ENCODE data around the gene OCA2.

Gene OCA2

DNA sequence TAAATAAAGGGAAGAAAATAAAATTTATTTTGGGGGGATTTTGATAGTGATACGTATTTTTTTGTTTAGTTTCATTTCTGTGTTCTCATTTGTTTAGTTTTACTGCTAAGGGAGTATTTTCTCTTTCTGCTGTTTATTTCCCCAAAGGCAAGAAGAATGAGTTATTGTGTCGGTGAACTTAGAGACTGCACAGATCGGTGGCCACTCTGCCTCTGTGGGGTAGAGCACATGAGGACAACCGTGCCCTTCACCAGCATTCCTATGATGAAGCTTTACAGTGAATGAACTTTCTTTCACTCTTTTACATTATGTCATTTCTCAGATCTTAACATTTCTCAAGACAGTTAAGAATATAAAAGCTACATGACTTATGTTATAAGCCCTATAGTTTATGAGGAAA lies 214.4 kb downstream of the OCA2 start:
- no peak for DNase-seq (ENCODE audit: low read depth in 1 of 2, low spot score in 1 of 2)

- no peak for DNase-seq (ENCODE audit: low read depth in 1 of 2, low spot score in 1 of 2)
Observed at GRCh38 chr15:27878841-27879240, 220.3 kb downstream of the OCA2 start.

DNA sequence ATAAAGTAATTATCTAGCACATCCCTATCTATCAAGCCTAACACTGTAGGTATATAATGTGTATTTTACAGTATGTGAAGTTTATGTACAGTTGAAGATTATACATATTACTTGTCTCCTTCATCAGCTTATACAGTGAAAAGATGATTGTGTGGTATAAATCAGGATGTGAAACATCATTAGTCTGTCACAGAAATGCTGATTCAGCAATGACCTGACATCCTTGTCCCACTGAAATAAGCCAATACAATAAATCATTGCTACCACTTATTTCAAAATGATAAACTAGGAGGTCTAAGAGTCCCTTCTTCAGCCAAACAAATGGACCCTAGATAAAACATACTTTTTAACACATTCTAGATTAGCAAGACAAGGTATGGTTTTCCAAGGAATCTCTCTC lies 225.3 kb downstream of the OCA2 start:
- DNase-seq (ENCODE audit: low read depth in 1 of 2, low spot score in 1 of 2): no peak

DNA sequence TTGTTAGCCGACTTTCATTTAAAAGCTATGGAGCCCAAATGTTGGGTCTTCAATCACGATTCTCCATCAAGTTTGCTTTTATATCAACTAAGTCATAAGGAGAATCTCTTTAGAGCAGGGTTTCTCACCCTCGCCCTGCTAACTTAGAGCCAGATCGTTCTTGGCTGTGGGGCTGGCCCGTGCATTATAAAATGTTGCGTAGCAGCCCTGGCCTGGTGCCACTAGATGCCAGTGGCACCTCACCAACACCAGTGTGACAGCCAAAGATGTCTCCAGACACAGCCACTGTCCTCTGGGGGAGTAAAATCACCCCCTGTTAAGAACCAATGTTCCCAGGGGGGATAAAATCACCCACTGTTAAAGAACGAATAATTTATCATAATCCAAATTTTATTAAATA lies 226.1 kb downstream of the OCA2 start:
- DNase-seq (ENCODE audit: low read depth in 1 of 2, low spot score in 1 of 2): no peak

GRCh38 chr15:27872355-27872754 lies 226.8 kb downstream of the OCA2 start:
- DNase-seq (ENCODE audit: low read depth in 1 of 2, low spot score in 1 of 2): no peak

DNA sequence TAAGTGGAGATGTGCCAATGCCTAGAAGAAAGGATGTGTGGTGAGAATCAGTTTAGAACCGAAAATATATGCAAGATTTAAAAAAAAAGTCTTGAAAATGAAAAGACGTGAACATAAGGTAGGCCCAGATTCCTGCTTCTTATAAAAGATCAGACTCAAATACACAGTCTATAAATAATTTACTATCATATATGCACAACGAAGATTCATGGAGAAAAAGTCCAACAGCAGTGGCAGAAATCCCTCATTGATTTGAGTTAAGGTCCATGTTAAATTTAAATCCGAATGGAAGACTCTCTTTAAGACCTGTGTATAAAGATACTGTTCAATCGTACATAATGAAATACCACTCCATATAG lies 227.2 kb downstream of the OCA2 start:
- DNase-seq (ENCODE audit: low read depth in 1 of 2, low spot score in 1 of 2): no peak

DNA sequence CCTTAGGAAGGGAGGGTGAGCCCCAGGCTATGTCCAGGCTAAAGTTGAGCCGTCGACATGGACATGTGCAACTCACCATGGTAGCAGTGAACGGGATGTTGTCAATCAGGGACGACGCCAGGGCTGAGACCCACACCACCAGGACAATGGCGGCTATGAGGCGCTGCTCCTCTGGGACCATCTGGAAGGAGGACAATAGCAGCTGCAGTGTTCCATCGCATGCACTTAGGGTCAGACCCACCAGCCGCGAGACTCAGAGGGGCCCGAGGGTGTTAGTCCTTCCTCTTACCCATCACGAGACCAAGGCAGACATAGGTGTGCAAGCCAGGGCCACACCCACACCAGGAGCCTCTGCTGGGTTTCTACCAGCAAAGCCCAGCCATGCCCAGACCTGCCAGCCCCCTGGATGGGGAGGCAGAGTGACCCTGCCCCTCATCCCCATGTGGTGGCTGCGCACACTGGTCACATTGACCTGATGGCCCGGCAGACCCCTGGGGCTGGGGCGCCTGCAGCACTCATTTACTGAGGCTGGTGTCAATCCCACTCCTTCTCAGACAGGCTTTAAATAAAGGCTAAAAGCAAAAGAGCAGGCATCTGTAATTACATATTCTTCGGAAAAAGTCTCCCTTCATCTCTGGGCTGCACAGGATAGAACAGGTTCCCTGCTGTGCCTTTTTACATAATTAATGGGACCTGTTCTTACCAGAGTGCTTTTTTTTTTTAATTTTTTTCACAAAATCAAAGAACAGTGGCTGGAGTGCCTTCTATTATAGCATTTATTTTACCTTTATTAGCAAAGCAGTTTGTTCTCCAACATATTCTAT lies 227.8 kb downstream of the OCA2 start:
- DNase-seq (ENCODE audit: low read depth in 1 of 2, low spot score in 1 of 2): no peak

GRCh38 chr15:27870320-27870719 lies 228.8 kb downstream of the OCA2 start:
- DNase-seq (ENCODE audit: low read depth in 1 of 2, low spot score in 1 of 2): no peak

GRCh38 chr15:27869697-27870281 lies 229.3 kb downstream of the OCA2 start:
- DNase-seq (ENCODE audit: low read depth in 1 of 2, low spot score in 1 of 2): no peak

DNA sequence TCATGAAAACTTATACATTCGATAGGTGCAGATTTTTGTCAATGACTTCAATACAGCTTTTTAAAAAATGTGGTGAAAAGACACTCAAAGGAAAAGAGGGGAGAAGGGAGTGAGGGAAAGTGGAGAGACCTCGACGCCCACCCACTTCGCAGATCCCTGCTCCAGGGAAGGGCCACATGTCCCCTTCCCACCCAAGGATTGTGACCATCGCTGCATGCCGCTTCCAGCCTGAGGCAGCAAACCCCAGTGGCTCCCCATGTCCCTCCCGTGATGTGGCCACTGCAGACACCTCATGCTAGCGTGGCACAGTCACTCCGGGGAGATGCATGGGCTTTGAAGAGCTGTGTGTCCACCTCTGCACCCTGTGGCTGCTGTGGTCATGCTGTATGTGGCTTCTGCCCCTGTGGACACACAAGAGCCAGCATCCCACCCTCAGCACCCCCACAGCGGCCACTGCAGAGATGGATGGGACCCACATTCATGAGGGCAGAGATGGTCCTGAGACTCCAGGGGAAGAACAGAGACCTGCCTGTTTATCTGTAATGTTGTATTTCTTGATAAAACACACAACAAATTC lies 230.2 kb downstream of the OCA2 start:
- no peak for DNase-seq (ENCODE audit: low read depth in 1 of 2, low spot score in 1 of 2)

DNA sequence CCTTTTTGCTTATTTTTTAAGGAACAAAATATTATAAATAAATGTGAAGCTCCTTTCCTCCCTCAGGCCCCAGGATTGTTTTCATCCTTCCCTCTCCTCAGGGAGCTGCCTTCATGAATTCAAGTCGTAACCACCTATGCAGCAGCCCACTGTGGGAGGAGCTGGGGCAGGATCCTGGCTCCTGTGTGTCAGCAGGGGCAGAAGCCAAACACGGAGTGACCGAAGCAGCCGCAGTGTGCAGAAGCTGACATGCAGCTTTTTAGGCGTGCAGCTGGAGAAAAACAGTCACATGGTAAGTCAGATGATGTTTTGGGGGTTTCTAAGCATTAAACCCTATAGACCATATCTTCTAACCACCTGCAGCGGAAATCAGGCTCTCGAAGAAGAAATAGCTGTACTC lies 231.3 kb downstream of the OCA2 start:
- DNase-seq (ENCODE audit: low read depth in 1 of 2, low spot score in 1 of 2): no peak

GRCh38 chr15:27866505-27867165 lies 232.5 kb downstream of the OCA2 start:
- no peak for DNase-seq (ENCODE audit: low read depth in 1 of 2, low spot score in 1 of 2)

- DNase-seq (ENCODE audit: low read depth in 1 of 2, low spot score in 1 of 2): no peak
Observed at GRCh38 chr15:27865926-27866325, 233.2 kb downstream of the OCA2 start.

- no peak for DNase-seq (ENCODE audit: low read depth in 1 of 2, low spot score in 1 of 2)
Observed at GRCh38 chr15:27865323-27865922, 233.7 kb downstream of the OCA2 start.

DNA sequence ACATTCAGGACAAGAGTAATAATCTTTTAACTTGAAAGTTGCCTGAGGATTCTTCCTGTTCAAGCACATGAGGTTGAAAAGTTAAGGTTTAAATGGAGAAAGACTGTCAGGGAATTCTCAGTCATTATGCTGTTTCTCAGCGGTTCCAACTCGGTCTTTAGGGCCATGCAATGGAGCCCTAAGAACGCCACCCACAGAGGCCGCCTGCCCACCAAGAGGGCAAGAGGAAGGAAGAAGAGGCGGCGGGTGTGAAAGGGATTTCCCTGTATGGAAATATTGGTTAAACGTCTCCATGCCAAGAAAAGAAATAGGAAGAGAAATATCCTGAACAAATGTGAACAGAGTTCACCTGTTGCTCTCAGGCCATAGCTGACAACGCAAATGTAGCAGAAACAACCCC lies 234.4 kb downstream of the OCA2 start:
- no peak for DNase-seq (ENCODE audit: low read depth in 1 of 2, low spot score in 1 of 2)

DNA sequence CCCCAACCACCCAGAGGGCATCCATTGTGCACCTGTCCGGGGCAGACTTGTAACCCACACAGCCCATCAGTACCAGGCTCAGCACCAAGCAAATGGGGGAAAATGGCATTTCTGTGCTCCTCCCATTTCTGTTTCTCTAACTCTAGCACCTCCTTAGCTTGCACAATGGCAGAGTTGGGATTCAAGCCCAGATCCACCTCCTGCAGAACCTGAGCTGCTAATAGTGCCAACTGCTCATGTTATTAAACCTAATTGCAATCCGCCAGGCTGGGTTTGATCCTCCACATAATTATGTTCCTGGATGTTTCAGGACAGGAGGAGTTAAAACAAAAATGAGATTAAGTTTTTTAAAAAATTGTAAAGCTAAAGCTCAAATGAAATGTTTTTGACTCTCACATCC lies 235.0 kb downstream of the OCA2 start:
- DNase-seq (ENCODE audit: low read depth in 1 of 2, low spot score in 1 of 2): no peak

DNA sequence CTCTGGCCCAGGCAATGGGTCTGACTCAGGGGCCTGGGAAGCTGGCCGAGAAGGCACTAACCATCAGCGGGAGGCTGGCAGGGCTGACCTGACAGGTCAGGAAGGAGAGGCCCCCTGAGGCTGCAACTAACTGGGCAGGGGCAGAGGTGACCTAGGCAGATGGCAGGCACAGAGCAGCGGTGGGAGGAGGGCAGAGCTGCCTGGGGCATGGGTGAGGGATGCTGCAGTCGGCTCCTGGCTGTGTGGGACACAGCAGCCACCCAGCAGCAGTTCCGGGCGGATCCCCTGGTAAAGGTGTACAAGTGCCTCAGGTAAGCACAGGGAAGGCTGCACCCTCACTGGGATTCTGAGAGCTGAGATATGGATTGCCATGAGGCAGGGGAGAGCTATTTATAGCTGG lies 236.1 kb downstream of the OCA2 start:
- no peak for DNase-seq (ENCODE audit: low read depth in 1 of 2, low spot score in 1 of 2)

GRCh38 chr15:27861171-27861570 lies 237.9 kb downstream of the OCA2 start:
- DNase-seq (ENCODE audit: low read depth in 1 of 2, low spot score in 1 of 2): no peak

DNA sequence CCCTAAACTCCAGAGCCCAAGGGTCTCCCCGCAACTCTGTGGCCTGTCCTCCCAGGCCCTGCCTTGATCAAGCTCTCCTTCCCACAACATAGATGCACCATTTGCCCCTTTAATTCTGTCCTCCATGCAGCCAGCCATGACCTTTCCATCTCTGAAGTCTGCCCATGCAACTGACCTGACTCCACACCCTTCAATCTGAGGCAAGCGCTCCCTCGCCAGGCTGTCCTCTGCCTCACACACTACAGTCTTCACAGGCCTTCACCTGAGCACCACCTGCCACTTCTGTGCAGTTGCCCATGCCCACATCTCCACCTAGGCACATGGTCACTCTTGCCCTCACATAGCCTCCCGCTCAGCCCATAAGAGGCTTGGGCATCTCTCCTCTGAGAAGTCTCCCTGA lies 244.0 kb downstream of the OCA2 start:
- no peak for DNase-seq (ENCODE audit: low read depth in 1 of 2, low spot score in 1 of 2)

- DNase-seq (ENCODE audit: low read depth in 1 of 2, low spot score in 1 of 2): no peak
Observed at GRCh38 chr15:27854601-27855000, 244.5 kb downstream of the OCA2 start.

GRCh38 chr15:27853624-27854455 lies 245.3 kb downstream of the OCA2 start:
- DNase-seq (ENCODE audit: low read depth in 1 of 2, low spot score in 1 of 2): no peak

All from activated T-helper 1 cell treated with anti-CD3 and anti-CD28 coated beads, Interleukin-2, amount 50 U/mL, for 16 hours (primary cell).